Upper lobe of left lung (tissue), 6 donors: ENCODE results near the gene SLC7A6. TPM values are rescaled to one million over a fixed set of nuclear protein-coding genes. Genes with fewer than 3 reads are reported as not detected.

Experiments
- ATAC-seq, 2 donors: fragments of 200-7000 bp; cut with Tn5 transposase; one replicate each; pipeline ENCODE4 v1.9.1; 2022; ENCODE audit warnings: mild to moderate bottlenecking in 2 of 2, moderate library complexity in 2 of 2; ENCODE audit not compliant: low FRiP score in 2 of 2
- DNase-seq, 2 donors: peaks; one replicate each; pipeline ENCODE4 v3.0.0-alpha.2; 2019 to 2020
- H3K27ac ChIP-seq, 4 donors: fragments of 200-600 bp; sonication (generic); one replicate each; pipeline ENCODE4 v1.5.1; 2016 to 2019
- H3K27me3 ChIP-seq, 4 donors: fragments of 200-600 bp; sonication (generic); one replicate each; pipeline ENCODE4 v1.5.1; 2017 to 2019
- H3K36me3 ChIP-seq, 4 donors: fragments of 200-600 bp; sonication (generic); one replicate each; pipeline ENCODE4 v1.5.1; 2016 to 2019
- H3K4me1 ChIP-seq, 4 donors: fragments of 200-600 bp; sonication (generic); one replicate each; pipeline ENCODE4 v1.5.1; 2018 to 2019
- H3K4me3 ChIP-seq, 4 donors: fragments of 200-600 bp; sonication (generic); one replicate each; pipeline ENCODE4 v1.5.1; 2017 to 2019; ENCODE audit warnings: mild to moderate bottlenecking in 2 of 4, moderate library complexity in 1 of 4
- H3K9me3 ChIP-seq, 4 donors: fragments of 200-600 bp; sonication (generic); one replicate each; pipeline ENCODE4 v1.5.1; 2018 to 2019
- EP300 ChIP-seq, 4 donors: sonication (generic); formaldehyde crosslinking; IDR thresholded peaks; one replicate each; pipeline ENCODE4 v1.5.1; 2017; ENCODE audit warnings: antibody characterized with exemption in 4 of 4, control low read depth in 2 of 4
- POLR2A ChIP-seq, 4 donors: fragments of 450-650 bp; IDR thresholded peaks; one replicate each; pipeline ENCODE4 v1.5.1; 2016 to 2017; ENCODE audit warnings: antibody characterized with exemption in 4 of 4, mild to moderate bottlenecking in 2 of 4
- POLR2AphosphoS5 ChIP-seq, 2 donors: sonication (generic); formaldehyde crosslinking; IDR thresholded peaks; one replicate each; pipeline ENCODE4 v1.5.1; 2017; ENCODE audit warnings: antibody characterized with exemption in 2 of 2
- WGBS, 2 donors: methylation state at CpG; one replicate each; pipeline ENCODE4 v1.1.5; 2017 to 2018; 5-methylcytosine and 5-hydroxymethylcytosine counted together
- total RNA-seq, 6 donors: library from RNA; depleted of rRNA in 4 of 6; stranded (reverse); fragments of >200 nt in 4 of 6; gene quantifications; one replicate each; pipeline versions ENCODE4 v1.1.0 to v1.2.1, GENCODE V29; 2016 to 2021
- TF ChIP-seq, protein P1 (sequence below), 6 experiments: fragments of 450-650 bp in 4 of 6; fragments of 200-600 bp in 2 of 6; sonication (generic) in 2 of 6; IDR thresholded peaks; one replicate each; pipeline ENCODE4 v1.5.1; 2016 to 2019; ENCODE audit warnings: antibody characterized with exemption in 6 of 6
- donor health status: DM: no; HTN: no; CAD: no; lungs with moderate emphysema.
- donor health status: DM: no; HTN: yes; CAD: no; lungs with severe emphysema.

Gene SLC7A6
- total RNA-seq, 6 donors from 2014 or later, result 44.9 to 109 (median 49.5) TPM

DNA sequence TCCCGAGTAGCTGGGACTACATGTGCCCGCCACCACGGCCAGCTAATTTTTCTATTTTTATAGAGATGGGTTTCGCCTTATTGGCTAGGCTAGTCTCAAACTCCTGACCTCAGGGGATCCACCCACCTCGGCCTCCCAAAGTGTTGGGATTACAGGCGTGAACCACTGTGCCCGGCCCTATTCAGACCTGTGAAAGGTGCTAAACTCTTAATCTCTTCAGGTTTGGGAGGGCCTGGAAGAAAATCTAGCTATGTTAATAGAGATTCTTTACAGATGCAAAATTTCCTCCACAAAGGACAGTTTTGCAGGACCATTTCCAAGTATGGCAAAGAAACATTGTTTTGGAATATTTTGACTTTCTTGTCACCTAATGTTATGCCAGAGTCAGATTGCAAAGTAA lies 22.2 kb upstream of the SLC7A6 start:
- H3K4me1 ChIP-seq, result peaks cover 30 to 49% (median 32%) of the 10 kb centered on the region in 4 donors

DNA sequence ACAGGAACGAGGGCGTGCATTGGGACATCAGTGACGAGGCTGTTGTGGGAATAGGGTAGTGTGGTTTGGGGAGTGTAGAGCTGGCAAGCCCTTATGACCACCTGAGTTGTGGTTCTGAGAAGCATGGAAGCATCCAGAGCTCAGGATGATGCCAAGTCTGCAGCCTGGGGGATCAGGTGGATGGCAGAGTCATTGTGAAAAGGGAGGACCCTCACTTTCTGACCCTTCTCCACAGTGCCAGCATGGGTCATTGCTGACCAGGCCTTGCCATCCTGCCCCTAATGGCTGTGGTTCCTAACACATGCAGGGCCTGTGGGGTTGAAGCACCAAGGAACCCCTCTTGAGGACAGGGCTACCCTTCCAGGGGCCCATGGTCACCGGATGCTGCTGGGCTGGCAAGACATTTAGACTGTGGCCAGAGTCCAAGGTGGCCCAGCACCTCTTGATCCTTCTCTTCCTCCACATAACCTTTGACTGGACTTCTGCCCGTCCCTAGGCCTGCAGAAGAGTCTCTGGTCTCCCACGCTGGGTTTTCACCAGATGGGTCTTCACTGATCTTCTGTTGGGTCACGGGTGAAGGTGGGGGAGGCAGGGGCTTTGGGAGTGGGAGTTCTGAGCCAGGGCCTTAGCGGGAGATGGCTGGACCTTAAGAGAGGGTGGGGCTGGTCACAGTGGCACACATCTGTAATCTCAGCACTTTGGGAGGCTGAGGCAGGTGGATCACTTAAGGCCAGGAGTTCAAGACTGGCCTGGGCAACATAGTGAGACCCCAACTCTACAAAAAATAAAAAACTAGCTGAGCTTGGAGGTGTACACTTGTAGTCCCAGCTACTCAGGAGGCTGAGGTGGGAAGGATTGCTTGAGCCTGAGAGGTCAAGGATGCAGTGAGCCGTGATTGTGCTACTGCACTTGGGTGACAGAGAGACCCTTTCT lies 21.1 kb upstream of the SLC7A6 start:
- ATAC-seq (no peak), DNase-seq (no peak)
- Histone ChIP-seq H3K4me3 (no peak overlapping the region), H3K9me3 (no peaks in the 10 kb centered on the region), H3K27me3 (no peaks in the 10 kb centered on the region), H3K27ac (no peak overlapping the region), H3K4me1 (peaks cover 26 to 54% (median 32%) of the 10 kb centered on the region in 4 donors), H3K36me3 (no peaks in the 10 kb centered on the region)
- TF ChIP-seq, protein P1, sequence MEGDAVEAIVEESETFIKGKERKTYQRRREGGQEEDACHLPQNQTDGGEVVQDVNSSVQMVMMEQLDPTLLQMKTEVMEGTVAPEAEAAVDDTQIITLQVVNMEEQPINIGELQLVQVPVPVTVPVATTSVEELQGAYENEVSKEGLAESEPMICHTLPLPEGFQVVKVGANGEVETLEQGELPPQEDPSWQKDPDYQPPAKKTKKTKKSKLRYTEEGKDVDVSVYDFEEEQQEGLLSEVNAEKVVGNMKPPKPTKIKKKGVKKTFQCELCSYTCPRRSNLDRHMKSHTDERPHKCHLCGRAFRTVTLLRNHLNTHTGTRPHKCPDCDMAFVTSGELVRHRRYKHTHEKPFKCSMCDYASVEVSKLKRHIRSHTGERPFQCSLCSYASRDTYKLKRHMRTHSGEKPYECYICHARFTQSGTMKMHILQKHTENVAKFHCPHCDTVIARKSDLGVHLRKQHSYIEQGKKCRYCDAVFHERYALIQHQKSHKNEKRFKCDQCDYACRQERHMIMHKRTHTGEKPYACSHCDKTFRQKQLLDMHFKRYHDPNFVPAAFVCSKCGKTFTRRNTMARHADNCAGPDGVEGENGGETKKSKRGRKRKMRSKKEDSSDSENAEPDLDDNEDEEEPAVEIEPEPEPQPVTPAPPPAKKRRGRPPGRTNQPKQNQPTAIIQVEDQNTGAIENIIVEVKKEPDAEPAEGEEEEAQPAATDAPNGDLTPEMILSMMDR (IDR thresholded peaks at IDR 0.05), result no peak
- TF ChIP-seq EP300 (IDR thresholded peaks at IDR 0.05) (no peak), POLR2A (IDR thresholded peaks at IDR 0.05) (no peak), POLR2AphosphoS5 (IDR thresholded peaks at IDR 0.05) (no peak)
- 82 to 91% methylated on average over 8 to 9 of the region's 9 CpGs for WGBS, 2 donors

More for the DNA sequence above, 22.2 kb upstream of the SLC7A6 start:
- DNase-seq (no peak), ATAC-seq (no peak)
- no peaks in the 10 kb centered on the region for H3K9me3 ChIP-seq
- no peak overlapping the region for H3K4me3 ChIP-seq
- H3K27me3 ChIP-seq, result no peaks in the 10 kb centered on the region
- 86% methylated on average over 7 of the region's 7 CpGs for WGBS, 2 donors
- H3K27ac ChIP-seq, result no peak overlapping the region
- H3K36me3 ChIP-seq, result no peaks in the 10 kb centered on the region
- TF ChIP-seq, protein P1 (IDR thresholded peaks at IDR 0.05), result no peak
- TF ChIP-seq EP300 (IDR thresholded peaks at IDR 0.05), result no peak
- no peak for TF ChIP-seq POLR2AphosphoS5 (IDR thresholded peaks at IDR 0.05)
- no peak for TF ChIP-seq POLR2A (IDR thresholded peaks at IDR 0.05)

DNA sequence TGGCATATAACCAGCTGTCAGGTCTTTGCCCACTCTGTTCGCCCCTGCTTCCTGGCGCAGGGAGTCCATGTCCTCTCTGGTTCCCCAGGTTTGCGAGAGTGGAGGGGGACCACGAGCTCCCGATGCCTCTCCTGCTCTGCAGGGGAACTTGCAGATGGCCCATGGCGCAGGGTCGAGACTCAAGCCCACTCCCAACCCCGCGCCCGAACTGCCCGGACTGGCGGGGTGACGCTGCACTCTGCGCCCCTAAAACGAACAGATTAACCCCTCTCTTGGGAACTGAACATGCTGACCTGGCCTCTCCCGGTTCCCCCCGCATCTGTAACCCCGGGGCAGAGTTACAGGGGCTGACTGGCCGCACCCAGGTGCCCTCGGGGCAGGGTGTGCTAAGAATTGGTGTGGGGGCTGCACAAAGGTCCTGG lies 19.8 kb upstream of the SLC7A6 start:
- H3K36me3 ChIP-seq, result peaks cover 0 to 7% (median 1%) of the 10 kb centered on the region in 4 donors
- 3 to 10% methylated on average over 17 to 19 of the region's 20 CpGs for WGBS, 2 donors
- TF ChIP-seq, protein P1 (IDR thresholded peaks at IDR 0.05), result no peak
- TF ChIP-seq POLR2A (IDR thresholded peaks at IDR 0.05), result no peak
- no peak for TF ChIP-seq POLR2AphosphoS5 (IDR thresholded peaks at IDR 0.05)
- no peak for TF ChIP-seq EP300 (IDR thresholded peaks at IDR 0.05)
- H3K4me1 ChIP-seq, result peaks cover 23 to 45% (median 28%) of the 10 kb centered on the region in 4 donors
- DNase-seq, result no peak
- H3K4me3 ChIP-seq, result peak overlapping the region; percentile 31 to 92 (median 89)
- H3K27ac ChIP-seq, result peak overlapping the region; percentile 55 to 88 (median 71)
- H3K9me3 ChIP-seq, result no peaks in the 10 kb centered on the region
- H3K27me3 ChIP-seq, result no peaks in the 10 kb centered on the region
- ATAC-seq, result no peak

DNA sequence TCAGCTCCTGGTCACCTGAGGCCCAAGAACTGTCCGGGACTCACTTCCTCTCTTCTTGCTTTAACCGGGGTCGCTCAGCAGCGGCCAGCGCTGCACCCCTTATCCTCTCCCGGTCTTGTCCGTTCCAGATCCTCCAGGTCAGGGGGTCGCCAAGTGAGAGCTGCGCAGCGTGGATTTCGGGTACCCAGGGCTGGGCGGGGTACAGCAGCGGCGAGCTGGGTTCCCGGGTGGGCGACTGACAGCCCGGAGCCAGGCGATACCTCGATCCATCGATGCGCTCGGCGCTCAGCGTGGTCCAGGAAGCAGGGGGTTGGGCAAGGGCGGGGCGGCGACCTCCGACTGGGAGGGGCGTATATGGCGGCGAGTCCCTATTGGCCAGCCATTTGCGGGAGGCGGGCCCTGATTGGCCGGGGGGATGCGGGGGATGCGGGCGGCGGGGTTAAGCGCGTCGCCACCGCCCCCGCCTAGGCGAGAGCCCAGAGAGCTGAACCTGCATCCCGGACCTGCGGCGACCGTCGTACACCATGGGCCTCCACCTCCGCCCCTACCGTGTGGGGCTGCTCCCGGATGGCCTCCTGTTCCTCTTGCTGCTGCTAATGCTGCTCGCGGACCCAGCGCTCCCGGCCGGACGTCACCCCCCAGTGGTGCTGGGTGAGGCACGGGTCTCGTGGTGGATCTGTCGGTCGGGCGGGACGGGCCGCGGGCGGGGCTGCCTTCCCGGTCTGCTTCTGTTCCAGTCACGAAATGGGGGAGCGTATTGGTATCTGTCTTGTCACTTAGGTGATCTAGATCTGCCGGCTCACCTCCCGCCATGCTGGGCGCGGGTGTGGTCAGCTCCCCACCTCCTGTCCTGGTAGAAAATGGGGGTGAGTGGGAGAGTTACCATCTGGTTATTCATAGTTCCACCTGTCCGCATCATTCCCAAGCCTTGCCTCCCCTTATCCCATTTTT lies 19.1 kb upstream of the SLC7A6 start, which contains the start of gene PLA2G15:
TSS of gene PLA2G15 (plus strand) at position 471 of the 951 bp plus-strand sequence. CDS start at position 525, 54 bp downstream.
- peak within 1 kb of the TSS; percentile 31 to 92 (median 89) for H3K4me3 ChIP-seq
- H3K36me3 ChIP-seq, result peaks cover 0 to 14% (median 6%) of the 10 kb centered on the region in 4 donors
- TF ChIP-seq POLR2A (IDR thresholded peaks at IDR 0.05) (peak in 3 of 4 donors; percentile 41 to 84 (median 53)), EP300 (IDR thresholded peaks at IDR 0.05) (peak in 1 of 4 donors; percentile 12), POLR2AphosphoS5 (IDR thresholded peaks at IDR 0.05) (peak; percentile 15 to 74)
- TF ChIP-seq, protein P1 (IDR thresholded peaks at IDR 0.05), result peak in 1 of 6 experiments; percentile 19
- H3K9me3 ChIP-seq, result no peaks in the 10 kb centered on the region
- peak; percentile 94 to 98 for DNase-seq
- peaks cover 16 to 38% (median 24%) of the 10 kb centered on the region in 4 donors for H3K4me1 ChIP-seq
- ATAC-seq, result peak; percentile 98
- no peaks in the 10 kb centered on the region for H3K27me3 ChIP-seq
- WGBS, 2 donors, result 2 to 7% methylated on average over 9 to 41 of the region's 75 CpGs
- H3K27ac ChIP-seq, result peak within 1 kb of the TSS; percentile 55 to 88 (median 71)
